ENCODE results near the gene GRK5.
"Not testable (repeated sequence)": the region's sequence is repeated elsewhere in the genome, so short reads cannot be mapped to it uniquely, and the experiment has no call there.

The GRK5 gene

GRCh38 chr10:119460369-119461195 is 253.2 kb downstream of the GRK5 start:
- DNase-seq (ENCODE audit: low read depth): no peak

- DNase-seq (ENCODE audit: low read depth): no peak
Measured at GRCh38 chr10:119461380-119461779, 254.0 kb downstream of the GRK5 start.

- no peak for DNase-seq (ENCODE audit: low read depth)
Measured at GRCh38 chr10:119461923-119462322, 254.6 kb downstream of the GRK5 start.

- no peak for DNase-seq (ENCODE audit: low read depth)
Measured at GRCh38 chr10:119462773-119463172, 255.4 kb downstream of the GRK5 start.

- DNase-seq (ENCODE audit: low read depth): not testable (repeated sequence)
Measured at GRCh38 chr10:119463195-119463594, 255.8 kb downstream of the GRK5 start.

- no peak for DNase-seq (ENCODE audit: low read depth)
Measured at GRCh38 chr10:119465085-119465484, 257.7 kb downstream of the GRK5 start.

GRCh38 chr10:119466076-119466475 is 258.7 kb downstream of the GRK5 start:
- no peak for DNase-seq (ENCODE audit: low read depth)

- DNase-seq (ENCODE audit: low read depth): no peak
Measured at GRCh38 chr10:119466655-119467054, 259.3 kb downstream of the GRK5 start.

GRCh38 chr10:119468542-119469324 is 261.4 kb downstream of the GRK5 start:
- no peak for DNase-seq (ENCODE audit: low read depth)

- no peak for DNase-seq (ENCODE audit: low read depth)
Measured at GRCh38 chr10:119469325-119469707, 261.9 kb downstream of the GRK5 start.

- DNase-seq (ENCODE audit: low read depth): no peak
Measured at GRCh38 chr10:119469846-119470245, 262.5 kb downstream of the GRK5 start.

- no peak for DNase-seq (ENCODE audit: low read depth)
Measured at GRCh38 chr10:119470920-119471702, 263.7 kb downstream of the GRK5 start.

- DNase-seq (ENCODE audit: low read depth): no peak
Measured at GRCh38 chr10:119473771-119474170, 266.4 kb downstream of the GRK5 start.

GRCh38 chr10:119474606-119475005 is 267.2 kb downstream of the GRK5 start:
- DNase-seq (ENCODE audit: low read depth): no peak

- DNase-seq (ENCODE audit: low read depth): no peak
Measured at GRCh38 chr10:119477444-119477843, 270.1 kb downstream of the GRK5 start.

- DNase-seq (ENCODE audit: low read depth): no peak
Measured at GRCh38 chr10:119478111-119478802, 270.9 kb downstream of the GRK5 start.

GRCh38 chr10:119478811-119479341 is 271.5 kb downstream of the GRK5 start:
- DNase-seq (ENCODE audit: low read depth): no peak

- no peak for DNase-seq (ENCODE audit: low read depth)
Measured at GRCh38 chr10:119479532-119479931, 272.2 kb downstream of the GRK5 start.

- no peak for DNase-seq (ENCODE audit: low read depth)
Measured at GRCh38 chr10:119480667-119481066, 273.3 kb downstream of the GRK5 start.

- DNase-seq (ENCODE audit: low read depth): no peak
Measured at GRCh38 chr10:119481781-119482426, 274.5 kb downstream of the GRK5 start.

- DNase-seq (ENCODE audit: low read depth): no peak
Measured at GRCh38 chr10:119483001-119483400, 275.6 kb downstream of the GRK5 start.
